HG02588 (cell line): Measurements from ENCODE around the gene TNS3.

Source experiments
- ATAC-seq: cut with Tn5 transposase; IDR thresholded peaks from one replicate; pipeline ENCODE4 v1.9.1; 2021; ENCODE audit warnings: mild to moderate bottlenecking, moderate library complexity; ENCODE audit not compliant: unreplicated experiment

Gene TNS3

DNA sequence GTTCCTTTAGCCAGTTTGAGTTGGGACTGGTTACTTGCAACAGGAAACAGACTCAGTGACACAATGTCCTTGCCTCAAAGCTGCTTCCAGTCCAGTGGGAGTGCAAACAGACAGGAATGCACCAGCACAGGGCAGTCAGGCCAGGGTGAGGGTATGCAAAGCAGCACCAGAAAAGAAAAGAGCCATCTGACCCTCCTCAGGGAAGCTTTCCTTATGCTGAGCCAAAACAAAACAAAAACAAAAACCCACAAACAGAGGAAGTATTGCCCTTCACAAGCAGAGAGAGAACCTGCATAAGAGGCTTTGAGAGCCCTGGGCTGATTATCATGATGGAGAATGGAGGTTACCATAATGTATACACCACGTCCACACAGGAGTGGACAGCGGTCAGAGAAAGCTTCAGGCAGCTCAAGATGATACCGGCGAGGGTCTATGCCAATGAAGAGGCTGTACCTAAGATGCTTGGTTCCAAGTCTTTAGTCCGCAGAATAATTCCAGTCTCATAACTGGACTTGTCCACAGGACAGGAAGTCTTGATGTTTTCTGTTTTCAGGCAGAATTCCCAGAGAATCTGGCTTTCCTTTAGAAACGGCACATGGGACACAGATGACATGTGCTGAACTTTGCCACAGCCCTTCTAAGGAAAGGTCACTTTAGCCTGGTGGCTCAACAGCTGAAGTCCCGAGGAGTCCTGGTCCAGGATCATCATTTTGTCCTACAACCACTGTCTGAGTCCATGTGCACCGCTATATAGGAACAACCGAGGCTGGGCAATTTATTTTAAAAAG, 263.3 kb downstream of the TNS3 start:
- peak; percentile 63 for ATAC-seq

DNA sequence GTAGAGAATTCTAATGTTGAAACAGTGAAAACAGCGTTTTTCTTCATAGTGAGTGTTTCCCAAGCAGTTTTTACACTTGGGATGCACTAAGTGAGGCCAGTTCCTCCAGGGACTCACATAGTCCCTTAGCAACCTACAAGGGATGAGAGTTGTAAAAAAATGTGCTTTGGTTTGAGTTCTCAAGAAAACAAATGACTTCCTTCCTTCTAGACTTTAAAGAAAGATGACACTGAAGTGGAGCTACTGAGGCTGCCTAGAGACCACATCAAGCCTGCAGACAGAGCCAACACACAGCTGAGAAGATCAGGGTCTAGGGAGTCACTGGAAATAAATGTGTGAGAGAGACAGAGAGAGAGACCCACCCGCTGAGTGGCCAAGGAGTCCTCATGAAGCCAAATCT, 264.4 kb downstream of the TNS3 start:
- ATAC-seq: no peak

DNA sequence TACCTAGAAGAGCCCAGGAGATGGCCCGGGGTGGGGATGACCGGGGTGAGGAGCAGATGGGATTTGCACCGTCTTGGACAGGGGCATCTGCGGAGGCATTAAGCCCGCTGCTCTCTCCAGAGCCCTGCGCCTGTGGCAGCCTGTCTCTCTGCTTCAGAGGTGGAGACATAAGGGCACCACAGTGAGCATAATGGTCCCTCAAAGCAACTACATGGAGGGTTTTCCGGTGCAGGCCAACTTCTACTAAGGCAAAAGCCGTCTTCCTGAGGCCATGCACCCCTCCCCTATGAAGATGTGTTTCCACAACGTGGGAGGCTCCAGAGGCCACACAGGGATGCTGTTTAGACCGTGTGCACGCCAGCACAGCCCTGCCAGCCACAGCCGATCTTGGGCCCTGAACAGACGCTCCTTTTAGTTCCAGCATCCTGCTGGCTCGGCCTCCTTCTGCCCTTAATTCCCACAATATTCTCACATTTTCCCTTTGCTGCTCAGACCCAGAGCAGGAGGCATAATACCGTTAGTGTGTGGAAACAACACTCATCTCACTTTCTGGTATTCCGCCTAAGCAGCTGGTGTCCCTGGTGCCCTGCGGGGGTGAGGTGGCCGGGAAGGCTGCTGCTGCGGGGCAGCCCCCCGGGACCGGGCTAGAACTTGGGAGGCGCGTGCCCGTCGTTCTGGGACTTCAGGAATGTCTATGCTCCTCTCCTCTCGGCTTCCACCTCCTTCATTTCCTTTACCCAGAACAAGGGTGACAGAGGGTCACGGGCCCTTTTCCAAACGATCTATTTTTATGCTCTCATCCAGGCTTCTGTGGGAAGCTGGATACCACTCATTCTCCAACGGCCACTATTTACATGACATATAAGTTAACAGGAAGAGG, 266.9 kb downstream of the TNS3 start:
- no peak for ATAC-seq

DNA sequence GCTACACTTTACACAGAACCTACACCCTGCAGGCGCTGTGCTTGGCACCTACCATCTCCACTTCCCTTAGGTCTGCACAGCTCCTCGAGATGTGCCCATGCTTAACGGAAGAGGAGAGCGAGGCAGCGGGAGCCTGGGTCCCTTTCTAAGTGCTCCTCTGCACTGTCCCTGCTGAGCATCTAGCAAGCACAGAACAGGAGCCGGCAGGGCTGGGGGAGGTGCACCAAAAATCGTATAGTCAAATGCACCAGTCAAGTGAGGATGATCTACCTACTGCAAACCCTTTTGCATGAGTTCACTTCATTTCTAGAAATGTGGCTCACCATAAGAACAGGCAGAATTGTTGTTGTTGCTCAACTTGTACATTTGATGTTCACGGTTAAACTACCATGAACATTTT, 267.7 kb downstream of the TNS3 start:
- ATAC-seq: no peak

DNA sequence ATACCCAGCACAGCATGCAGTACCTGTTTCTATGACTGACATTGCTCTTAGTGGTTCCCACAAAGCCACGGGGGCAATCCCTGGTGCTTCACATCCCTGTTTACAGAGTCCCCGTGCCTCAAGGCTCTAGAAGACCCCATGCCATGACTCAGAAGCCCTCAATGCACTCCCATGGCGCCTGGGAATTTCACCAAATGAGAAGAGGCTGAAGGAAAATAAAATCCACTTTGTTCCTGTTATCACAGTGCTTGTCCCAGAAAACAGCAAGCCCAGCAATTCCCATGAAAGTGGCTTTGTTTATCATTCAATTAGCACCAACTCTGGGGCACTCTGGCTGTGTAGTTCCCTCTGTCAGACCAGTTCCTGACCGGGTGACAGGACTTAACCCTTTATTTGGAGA, 268.3 kb downstream of the TNS3 start:
- ATAC-seq: no peak

DNA sequence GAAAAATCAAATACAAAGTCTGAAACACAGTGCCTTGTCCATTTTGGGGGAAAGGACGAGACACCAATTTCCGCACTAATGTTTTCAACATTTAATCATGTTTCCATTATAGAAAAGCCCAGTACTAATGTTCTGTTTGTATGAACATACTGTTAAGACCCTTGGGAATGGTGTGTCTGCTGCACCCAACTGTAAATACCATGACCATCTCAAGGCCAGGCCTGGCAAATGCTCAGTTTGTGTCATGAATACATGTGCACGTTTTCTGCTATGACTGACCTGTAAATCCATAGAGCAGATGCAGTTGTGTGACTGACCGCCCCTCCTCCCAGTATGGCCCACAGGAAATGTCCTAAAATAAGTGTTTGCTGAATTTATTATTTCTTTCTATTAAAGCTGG, 270.0 kb downstream of the TNS3 start:
- ATAC-seq: no peak

DNA sequence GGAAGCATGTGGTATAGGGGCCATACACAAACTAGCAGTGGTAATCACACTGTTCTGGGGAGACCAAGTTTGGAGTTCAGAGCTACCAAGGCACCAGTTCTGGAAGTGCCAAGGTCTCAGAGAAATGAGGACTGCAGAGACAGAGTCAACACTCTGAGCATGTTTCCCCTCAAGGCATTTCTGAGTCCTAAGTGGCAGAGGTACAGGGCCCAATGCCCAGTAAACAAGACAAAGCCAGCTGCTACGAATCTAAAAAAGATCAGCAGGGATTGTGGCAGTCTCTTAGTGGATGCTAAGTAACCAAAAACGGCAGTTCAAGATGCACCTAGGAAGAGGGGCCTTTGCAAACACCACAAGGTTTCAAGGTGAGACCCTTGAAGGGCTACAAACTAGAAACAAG, 271.9 kb downstream of the TNS3 start:
- ATAC-seq: no peak

DNA sequence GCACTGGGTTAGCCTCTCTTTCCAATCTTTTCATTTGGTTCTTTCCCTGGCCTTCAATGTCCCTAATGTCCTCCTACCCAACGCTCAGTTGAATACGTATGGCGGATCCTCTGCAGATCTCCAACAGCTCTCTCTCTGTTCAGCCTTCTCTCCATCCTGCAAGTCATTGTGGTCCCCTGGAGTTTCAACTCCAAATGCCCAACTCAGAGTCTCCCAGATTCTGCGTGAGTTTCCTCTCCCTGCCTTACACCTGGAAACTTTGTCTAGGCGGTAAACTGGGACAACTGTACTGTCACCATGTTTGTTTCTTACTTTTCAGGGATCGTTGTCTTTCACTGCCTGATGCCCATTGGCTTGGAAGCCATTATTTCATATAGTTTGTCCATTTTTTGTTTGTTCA, 273.1 kb downstream of the TNS3 start:
- ATAC-seq: no peak

DNA sequence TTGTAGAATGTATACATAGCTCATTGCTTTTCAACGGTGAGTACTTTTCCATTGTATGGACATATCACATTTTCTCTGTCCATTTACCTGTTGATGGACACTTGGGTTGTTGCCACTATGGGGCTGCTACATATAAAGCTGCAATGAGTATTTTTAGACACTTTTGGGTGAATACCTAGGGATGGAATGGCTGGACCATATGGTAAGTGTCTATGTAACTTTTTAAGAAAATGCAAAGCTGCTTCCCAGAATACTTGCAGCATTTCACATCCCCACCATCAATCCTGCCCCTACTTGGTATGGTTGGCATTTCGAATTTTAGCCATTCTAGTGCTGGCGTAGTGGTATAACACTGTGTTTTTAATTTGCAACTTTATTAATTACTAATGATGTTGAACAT, 274.6 kb downstream of the TNS3 start:
- ATAC-seq: no peak

DNA sequence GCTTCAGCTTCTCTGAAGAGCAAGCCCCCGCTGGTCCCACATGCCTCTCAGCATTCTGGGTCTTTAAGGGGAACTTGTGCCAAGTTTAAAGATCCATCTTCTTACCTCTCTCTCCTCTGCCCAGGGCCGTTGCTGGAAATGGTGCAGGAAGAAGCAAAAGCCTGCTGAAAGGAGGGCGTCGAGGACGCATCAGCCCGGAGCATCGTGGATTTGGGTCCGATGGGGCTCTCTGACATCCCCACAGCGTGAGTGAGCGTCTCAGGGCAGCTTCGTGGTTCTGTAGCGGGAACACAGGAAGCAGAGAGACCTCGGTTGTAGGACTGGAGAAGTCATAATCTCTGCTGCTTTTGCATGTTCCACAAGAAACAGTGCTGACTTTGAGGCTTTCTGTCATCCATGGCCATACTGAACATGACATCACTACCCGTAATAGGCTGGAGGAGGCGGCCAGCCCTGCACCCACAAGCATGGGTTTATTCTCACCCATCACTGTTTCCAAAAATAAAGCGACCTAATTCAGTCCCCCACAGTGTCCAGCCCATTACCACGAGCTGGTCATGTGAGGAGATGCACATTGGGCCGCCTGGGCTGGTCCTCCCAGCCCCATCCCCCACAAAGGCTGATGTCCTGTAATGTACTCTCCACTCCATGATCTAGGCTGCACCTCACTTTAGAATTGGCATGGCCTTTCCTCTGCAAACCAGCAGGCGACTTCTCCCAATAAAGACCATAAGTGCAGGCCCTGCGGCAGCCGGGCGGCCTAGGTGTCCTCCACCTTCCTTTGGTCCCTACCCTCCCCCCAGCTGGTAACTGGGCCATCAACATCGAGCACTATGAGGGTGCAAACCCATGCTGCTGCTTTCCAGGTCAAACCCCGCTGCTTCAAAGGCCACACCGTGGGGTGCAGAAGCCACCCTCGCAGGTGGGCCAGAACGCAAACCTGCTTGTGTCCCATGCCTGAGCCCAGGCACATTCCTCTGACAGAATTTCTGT, 276.9 kb downstream of the TNS3 start:
- no peak for ATAC-seq

DNA sequence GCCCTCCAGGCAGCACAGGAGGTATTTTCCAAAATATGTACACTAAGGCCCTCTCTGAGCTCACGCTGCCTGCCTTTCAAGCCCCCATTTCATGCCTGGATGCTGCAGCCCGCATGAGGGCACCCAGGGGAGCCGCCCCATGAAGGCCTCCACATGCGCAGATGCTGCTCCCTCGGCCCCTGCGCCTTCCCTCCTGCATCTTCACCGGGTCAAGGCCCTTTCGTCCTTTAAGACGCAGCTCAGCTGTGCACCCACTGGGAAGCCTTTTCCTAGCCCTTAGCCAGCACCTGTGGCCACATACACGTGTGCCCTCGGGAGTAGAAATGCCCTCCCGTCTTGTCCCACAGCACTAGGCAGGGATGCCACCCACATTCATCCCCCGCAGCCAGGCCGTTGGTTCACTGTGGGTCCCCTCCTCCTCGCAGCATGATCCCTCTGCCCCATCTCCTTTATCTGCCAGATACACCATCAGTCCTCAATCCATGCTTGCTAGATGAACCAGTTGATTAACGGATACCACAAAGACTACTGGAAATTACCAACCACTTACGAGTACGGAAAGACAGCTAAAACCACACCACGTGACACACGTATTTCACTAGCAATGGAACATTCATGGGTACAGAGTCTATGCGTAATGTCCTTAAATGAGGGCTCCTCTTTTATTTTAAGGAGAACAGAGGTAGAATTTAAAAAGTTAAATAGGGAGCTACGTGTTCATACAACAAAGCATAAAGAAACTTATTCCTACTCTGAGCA, 278.0 kb downstream of the TNS3 start:
- ATAC-seq: no peak

DNA sequence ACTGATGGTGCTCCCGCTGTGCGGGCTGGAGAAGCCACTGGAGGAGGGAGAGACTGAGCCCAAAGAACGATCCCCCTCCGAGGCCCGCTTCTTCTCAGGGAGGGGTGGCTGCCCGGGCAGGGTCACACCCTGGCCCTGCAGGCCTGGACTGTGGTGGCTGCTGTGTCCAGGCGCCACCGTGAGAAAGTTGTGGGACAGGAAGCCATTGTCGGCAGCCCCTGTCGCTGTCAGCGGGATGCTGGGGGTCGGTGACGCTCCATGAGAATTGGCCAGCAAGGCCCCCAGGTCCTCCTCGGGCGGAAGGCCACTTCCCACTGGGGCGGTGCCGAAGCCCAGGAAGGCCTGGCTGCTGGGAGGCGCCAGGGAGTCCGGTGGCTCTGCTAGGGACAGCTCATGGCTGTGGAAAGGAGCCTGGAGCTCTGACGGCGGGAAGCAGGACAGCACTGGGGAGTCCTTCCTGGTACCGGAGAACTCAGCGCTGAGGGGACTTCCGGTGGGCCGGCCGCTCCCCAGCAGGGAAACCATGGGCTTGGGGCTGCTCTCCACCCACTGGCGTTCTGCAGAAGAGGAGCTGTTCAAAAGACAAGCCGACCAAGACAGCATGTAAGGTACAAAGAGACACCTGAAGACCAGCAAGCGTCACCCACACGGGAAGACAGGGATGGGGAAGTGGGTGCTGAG, 278.8 kb downstream of the TNS3 start:
- ATAC-seq: no peak

DNA sequence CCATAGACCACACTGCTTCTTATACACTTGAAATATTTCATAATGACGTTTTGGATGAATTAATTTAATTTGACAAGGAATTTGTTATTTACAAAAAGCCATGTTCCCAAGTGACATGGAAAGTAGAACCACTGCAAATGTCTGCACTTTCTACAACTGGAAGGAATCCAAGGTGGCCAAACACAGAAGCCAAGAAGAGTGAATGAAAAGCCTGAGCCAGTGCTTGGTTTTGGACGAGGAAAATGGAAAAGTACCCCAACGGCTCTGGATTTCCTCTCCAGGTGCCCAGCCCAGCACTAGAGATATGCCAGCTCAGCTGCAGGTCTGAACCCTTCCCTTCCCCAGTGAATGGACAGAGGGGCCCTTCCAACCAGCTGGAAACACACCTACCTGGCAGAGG, 279.4 kb downstream of the TNS3 start:
- no peak for ATAC-seq

DNA sequence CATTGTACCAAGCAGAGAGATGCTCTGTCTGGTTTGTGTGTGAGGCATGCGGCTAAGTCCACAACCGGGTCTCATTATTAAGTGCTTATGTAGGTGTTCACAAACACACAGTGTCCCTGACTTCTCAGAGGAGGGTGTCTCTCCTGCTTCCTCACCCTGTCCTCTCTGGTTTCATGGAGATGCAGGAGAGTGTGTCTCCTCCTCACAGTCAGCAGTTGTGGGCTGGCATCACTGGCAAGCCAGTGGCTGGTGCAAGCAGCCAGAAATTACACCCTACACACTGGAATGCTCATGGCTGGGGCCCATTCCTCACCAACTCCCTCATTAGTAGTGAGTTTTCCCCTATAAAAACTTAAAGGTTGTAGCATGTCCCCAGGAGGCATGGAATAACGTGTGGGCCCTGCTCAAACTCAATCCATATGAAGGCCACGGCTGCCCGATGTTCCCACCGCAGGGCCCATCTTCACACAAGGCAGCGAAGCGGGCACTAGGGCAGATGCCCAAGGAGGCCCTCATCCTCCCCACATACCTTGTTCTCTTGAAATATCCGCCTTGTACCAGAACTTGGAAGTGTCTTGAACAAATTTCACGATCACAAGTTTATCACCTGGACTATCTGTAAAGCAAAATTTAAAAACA, 280.1 kb downstream of the TNS3 start:
- no peak for ATAC-seq

DNA sequence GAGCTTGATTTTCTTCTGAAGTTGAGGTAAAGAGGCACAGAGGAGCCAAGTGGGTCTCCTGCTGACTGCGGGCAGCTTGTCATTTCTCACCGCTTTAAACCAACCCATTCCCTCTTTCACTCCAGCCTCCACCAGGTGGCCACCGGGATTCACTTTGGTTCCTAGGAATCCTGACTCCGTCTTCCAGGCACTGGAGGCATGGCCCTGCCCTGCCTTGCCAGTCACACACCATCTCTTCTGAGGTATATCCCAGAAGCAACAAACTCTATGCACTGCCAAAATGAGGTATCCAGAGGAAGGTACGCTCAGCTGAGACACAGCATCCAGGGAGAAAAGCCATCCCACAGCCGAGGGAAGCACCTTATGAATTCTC, 280.8 kb downstream of the TNS3 start:
- ATAC-seq: no peak

DNA sequence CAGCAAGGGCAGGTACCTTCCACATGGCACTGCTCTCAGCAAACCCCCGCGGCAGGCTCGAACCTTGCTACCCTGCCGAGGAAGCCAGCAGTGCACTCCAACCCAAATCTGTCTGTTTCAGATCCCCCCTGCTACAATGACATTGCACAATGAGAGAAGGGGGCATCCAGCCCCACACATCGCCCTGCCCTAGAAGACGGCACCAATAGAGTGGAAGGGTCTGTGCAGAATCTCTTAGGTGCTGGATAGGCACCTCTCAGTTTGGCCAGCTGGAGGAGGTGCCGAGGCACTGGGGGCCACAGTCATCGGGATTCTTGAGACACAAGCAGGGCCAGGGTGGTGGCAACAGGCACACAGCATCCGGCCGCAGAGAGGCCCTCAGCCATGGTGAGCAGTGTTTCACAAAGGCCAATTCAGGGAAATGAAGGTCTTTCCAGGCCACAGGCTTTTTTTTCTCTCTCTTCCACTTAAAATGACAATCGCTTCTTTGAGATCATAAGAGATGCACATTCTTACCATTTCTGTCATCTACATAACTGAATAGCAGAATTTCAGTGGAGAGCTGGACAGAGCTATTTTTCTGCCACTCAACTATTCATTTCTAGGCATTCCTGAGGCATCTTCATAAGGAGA, 281.3 kb downstream of the TNS3 start:
- no peak for ATAC-seq

DNA sequence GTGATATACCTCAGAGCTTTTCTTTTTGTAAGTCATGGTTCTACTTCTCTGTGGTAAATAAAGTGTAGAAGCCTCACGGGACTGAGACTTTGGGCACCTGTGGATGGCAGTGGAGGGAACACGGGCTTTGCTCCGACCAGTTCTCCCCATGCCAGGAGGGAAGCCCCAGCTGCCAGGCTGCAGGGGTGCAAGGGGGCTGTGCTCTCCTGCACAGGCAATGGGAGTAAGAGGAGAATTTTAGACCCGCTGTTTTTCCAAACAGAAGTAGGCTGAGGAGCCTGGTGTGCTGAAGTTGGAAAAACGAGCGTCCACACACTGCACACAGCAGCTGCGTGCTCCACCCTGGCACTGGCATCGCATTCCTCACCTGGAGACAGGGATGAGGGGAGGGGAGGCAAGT, 282.4 kb downstream of the TNS3 start:
- ATAC-seq: no peak

DNA sequence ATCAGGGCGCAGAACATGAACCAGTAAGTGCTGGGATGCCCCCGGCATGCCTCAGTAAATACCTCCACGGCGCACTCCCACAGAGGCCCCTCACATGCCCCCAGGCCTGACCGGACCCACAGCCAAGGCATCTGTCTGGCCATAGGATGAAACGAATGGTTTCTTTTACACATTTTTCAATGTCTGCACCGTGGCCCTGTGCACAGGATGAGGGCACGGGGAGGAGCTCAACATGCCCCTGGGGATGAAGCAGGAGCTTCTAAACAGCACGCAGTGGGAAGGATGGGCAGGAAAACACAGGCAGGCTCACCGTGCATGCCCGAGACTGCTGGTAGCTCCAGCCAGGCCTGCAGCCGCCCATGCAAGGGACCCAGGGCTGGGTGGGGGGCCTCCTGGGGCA, 283.3 kb downstream of the TNS3 start:
- ATAC-seq: no peak

DNA sequence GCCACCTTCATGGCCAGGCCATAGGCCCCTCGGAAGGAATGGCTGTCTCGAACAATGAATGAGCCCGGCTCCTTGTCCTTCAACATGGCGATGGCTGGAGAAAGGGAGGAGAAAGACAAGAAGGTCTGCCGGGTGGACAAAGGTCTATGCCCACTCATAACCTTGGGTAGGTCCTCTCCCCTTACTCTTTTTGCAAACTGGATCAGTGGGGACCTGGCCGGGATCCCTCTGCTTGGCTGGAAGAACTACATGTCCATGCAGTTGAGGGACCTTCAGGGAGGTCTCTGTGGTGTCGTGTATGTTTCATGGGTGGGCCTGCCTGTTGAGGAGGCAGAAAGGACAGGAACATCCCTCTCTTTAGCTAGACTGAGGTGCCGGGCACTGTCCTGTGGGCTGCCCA, 284.8 kb downstream of the TNS3 start:
- no peak for ATAC-seq
